Endometrial microvascular endothelial cells (primary cell): ENCODE results near the gene DDX39B. TPM values are rescaled to one million over a fixed set of nuclear protein-coding genes. Genes with fewer than 3 reads are reported as not detected.
"Not testable (repeated sequence)": the region's sequence is repeated elsewhere in the genome, so short reads cannot be mapped to it uniquely, and the experiment has no call there.

Experiments used
- in situ Hi-C: cut with HindIII; loops from 2 replicates; pipeline ENCODE4 v1.10.0; 2017; ENCODE audit warnings: low sequenced_read_pairs, low pct_unique_long_range_greater_than_20kb; ENCODE audit errors: inconsistent ontology term
- total RNA-seq: library from RNA; depleted of rRNA; stranded (reverse); fragments of >200 nt; gene quantifications from one replicate; pipeline ENCODE4 v1.2.3, GENCODE V29; 2015; ENCODE audit errors: inconsistent ontology term

The DDX39B gene
- total RNA-seq, 1 donor from 2014 or later: 465 TPM

DNA sequence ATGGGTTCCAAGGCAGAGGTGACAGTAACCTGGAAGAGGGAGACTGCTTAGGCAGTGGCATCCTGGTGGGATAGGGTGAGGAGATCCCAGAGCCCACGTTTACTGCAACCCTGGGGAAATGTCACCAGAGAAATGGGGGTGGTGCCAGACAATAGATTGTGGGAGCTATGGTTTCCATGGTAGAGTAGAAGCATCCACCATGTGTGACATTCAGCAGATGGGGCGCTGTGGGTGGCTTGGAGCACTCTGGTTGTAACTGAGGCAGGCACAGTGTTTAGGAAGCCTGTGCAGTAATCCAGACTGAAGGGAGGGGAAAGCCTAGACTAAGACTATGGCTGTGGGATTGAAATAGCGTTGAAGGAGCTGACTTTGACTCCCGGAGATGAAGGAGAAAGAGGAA is 45.0 kb downstream of the DDX39B start:
- in situ Hi-C loops: not testable (repeated sequence)

DNA sequence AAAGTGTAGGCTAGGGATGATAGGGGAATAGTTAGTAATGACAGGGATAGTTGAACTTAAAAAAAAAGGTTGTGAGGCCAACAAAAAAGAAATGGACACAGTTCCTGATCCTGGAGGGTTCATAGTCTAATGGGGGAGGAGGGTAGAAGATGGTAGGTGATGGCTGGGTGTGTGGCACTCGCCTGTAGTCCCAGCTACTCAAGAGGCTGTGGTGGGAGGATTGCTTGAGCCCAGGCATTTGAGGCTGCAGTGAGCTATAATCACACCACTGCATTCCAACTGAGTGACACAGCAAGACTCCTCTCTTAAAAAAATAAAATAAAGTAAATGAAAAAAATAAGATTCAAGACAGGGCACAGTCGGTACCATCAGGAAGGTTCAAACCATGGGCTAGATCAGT is 46.2 kb downstream of the DDX39B start:
- in situ Hi-C loops: no loop called here

- in situ Hi-C loops: no loop called here
These were observed 47.7 kb downstream of the DDX39B start for GRCh38 chr6:31493875-31494694.

DNA sequence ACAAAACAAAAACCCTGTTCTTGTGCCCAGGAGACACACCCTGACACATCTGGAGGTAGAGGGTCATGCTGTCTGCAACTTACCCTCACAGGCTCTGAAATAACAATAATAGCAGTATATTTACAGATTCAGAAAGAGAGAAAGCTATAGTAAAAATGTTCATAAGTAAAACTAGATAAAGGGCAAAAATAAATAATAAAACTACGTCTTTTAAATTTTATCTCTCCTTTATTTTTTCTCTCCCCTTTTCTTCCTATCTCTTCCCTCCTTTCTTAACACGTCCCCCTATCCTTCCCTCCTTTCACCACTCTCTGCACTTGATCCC is 48.3 kb downstream of the DDX39B start:
- in situ Hi-C loops: not testable (repeated sequence)

GRCh38 chr6:31490115-31490873 is 51.5 kb downstream of the DDX39B start:
- in situ Hi-C loops: no loop called here

- in situ Hi-C loops: no loop called here
These were observed 52.7 kb downstream of the DDX39B start for GRCh38 chr6:31489086-31489485.

DNA sequence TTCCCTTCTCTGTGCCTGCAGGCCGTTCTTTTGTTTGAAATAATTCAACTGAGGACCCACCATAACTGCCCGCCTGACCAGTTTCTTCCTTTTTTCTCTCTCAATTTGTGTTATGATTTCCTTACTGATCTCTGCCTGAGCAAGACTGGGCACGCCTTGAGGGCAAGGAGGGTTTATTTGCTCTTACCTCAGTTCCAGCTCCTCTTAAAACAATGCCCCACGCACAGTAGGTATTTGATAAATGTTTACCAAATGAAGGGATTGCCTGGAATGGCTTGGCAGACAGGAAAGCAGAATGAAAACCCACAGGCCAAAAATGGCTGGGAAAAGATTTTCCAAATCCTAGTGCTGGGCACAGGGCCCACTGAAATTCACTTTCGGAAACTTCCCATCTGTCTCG is 54.1 kb downstream of the DDX39B start:
- in situ Hi-C loops: not testable (repeated sequence)

DNA sequence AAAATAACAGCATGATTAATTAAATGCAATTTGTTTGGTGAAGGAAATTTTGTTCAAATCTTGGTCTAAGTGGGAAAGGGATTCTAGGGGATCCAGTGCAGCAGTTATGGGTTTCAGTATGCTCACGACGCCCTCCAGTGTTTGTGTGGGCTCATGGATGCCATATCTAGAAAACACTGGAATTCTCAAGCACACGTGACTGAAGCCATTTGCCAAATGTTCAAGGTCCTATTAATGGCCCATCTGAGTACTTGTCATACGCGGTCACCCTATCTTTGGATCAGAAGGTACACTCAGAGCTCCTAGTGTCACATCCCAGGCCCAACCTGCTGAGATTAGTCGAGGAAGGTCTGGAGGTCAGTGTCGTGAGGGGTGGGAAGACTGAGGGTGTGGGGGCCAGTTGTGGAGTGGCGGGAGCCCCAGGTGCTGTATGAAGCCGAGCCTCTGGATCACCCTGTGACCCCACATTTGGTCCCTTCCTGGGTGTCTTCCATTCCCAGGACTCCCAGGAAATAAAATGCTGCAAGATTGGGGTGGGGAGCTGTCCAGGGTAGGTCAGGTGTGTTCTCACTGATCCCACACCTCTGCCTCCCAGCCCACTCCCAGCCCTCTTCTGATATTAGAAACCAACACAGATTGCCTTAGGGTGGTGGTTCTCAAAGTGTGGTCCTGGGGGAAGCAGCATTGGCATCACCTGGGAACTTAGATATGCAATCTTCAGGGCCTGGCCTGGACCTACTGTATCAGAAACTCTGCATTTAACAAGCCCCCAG is 55.6 kb downstream of the DDX39B start:
- in situ Hi-C loops: not testable (repeated sequence)

- in situ Hi-C loops: no loop called here
These were observed 56.7 kb downstream of the DDX39B start for GRCh38 chr6:31485055-31485454.

- in situ Hi-C loops: no loop called here
These were observed 58.4 kb downstream of the DDX39B start for GRCh38 chr6:31483392-31483791.

GRCh38 chr6:31480574-31480973 is 61.2 kb downstream of the DDX39B start:
- in situ Hi-C loops: no loop called here

Other genes with a start within 250 kb of the DDX39B start
- gene HLA-B, start 184.8 kb downstream of the DDX39B start, total RNA-seq: 719 TPM
- gene MICA, start 138.4 kb downstream of the DDX39B start, total RNA-seq: 68.9 TPM
- gene MICB, start 43.9 kb downstream of the DDX39B start, total RNA-seq: 26.1 TPM
- not detected for gene MCCD1, start 13.0 kb downstream of the DDX39B start, total RNA-seq
- gene ATP6V1G2, start 4.6 kb upstream of the DDX39B start, total RNA-seq: not detected
- gene NFKBIL1, start 5.6 kb upstream of the DDX39B start, total RNA-seq: 13.1 TPM
- not detected for gene LTA, start 30.3 kb upstream of the DDX39B start, total RNA-seq
- not detected for gene TNF, start 33.6 kb upstream of the DDX39B start, total RNA-seq
- not detected for gene LTB, start 40.4 kb upstream of the DDX39B start, total RNA-seq
- gene LST1, start 44.3 kb upstream of the DDX39B start, total RNA-seq: not detected
- gene NCR3, start 51.0 kb upstream of the DDX39B start, total RNA-seq: not detected
- gene AIF1, start 73.2 kb upstream of the DDX39B start, total RNA-seq: not detected
- gene PRRC2A, start 78.7 kb upstream of the DDX39B start, total RNA-seq: 79.4 TPM
- gene BAG6, start 110.7 kb upstream of the DDX39B start, total RNA-seq: 262 TPM
- 1.9 TPM for gene APOM, start 113.9 kb upstream of the DDX39B start, total RNA-seq
- gene C6orf47, start 118.8 kb upstream of the DDX39B start, total RNA-seq: 17.2 TPM
- 15.2 TPM for gene GPANK1, start 123.0 kb upstream of the DDX39B start, total RNA-seq
- gene CSNK2B, start 124.1 kb upstream of the DDX39B start, total RNA-seq: 271 TPM
- 1.1 TPM for gene LY6G5B, start 128.0 kb upstream of the DDX39B start, total RNA-seq
- gene LY6G5C, start 139.1 kb upstream of the DDX39B start, total RNA-seq: 0.93 TPM
- gene ABHD16A, start 161.3 kb upstream of the DDX39B start, total RNA-seq: 44.8 TPM
- gene LY6G6F, start 164.9 kb upstream of the DDX39B start, total RNA-seq: not detected
- gene LY6G6D, start 173.3 kb upstream of the DDX39B start, total RNA-seq: not detected
- gene LY6G6C, start 179.7 kb upstream of the DDX39B start, total RNA-seq: not detected
- not detected for gene MPIG6B, start 181.4 kb upstream of the DDX39B start, total RNA-seq
- gene DDAH2, start 187.3 kb upstream of the DDX39B start, total RNA-seq: 64.2 TPM
- 1,067 TPM for gene CLIC1, start 194.5 kb upstream of the DDX39B start, total RNA-seq
- 7.8 TPM for gene MSH5, start 198.0 kb upstream of the DDX39B start, total RNA-seq
- not detected for gene SAPCD1, start 220.7 kb upstream of the DDX39B start, total RNA-seq
- not detected for gene VWA7, start 235.3 kb upstream of the DDX39B start, total RNA-seq